ENCODE measurements around the gene GUF1. TPM values are rescaled to one million over a fixed set of nuclear protein-coding genes. Genes with fewer than 3 reads are reported as not detected.

GUF1 gene
- total RNA-seq, 2 donors from 2014 or later, result 25.9 to 28.6 TPM

DNA sequence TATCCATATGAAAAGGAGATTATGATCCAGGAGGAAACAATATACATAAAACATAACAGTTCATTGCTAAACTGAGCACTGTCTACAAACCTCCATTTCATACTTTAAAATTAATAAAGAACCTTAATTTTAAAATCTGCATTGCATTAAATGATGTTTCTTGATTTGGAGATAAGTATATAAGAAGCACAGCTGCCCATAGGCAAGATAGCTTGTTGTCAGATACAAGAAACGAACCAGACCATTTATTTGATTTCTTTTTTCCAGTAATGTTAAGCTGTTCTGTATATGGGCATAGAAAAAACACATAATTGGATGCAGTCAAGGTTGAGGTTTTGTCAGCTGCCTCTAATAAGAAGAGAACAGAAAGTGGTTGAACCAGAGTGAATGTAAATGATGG, 6.4 kb downstream of the GUF1 start:
- no peak for DNase-seq (ENCODE audit: low spot score)
- 65% methylated on average over 1 of the region's 1 CpG for WGBS
- H3K4me3 ChIP-seq, result no peak overlapping the region
- no peaks in the 10 kb centered on the region for H3K27me3 ChIP-seq (replicated peaks; ENCODE audit: insufficient read depth)
- no peaks in the 10 kb centered on the region for H3K36me3 ChIP-seq
- H3K27ac ChIP-seq, result no peak overlapping the region
- intact Hi-C loops (cut with DNase I), result no loop called here
- H3K9me3 ChIP-seq, result no peaks in the 10 kb centered on the region
- H3K4me1 ChIP-seq (replicated peaks), result peaks cover 9% of the 10 kb centered on the region
- TF ChIP-seq POLR2AphosphoS5 (IDR thresholded peaks at IDR 0.05) (no peak), POLR2A (IDR thresholded peaks at IDR 0.05) (no peak)
- TF ChIP-seq, protein P1, sequence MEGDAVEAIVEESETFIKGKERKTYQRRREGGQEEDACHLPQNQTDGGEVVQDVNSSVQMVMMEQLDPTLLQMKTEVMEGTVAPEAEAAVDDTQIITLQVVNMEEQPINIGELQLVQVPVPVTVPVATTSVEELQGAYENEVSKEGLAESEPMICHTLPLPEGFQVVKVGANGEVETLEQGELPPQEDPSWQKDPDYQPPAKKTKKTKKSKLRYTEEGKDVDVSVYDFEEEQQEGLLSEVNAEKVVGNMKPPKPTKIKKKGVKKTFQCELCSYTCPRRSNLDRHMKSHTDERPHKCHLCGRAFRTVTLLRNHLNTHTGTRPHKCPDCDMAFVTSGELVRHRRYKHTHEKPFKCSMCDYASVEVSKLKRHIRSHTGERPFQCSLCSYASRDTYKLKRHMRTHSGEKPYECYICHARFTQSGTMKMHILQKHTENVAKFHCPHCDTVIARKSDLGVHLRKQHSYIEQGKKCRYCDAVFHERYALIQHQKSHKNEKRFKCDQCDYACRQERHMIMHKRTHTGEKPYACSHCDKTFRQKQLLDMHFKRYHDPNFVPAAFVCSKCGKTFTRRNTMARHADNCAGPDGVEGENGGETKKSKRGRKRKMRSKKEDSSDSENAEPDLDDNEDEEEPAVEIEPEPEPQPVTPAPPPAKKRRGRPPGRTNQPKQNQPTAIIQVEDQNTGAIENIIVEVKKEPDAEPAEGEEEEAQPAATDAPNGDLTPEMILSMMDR (IDR thresholded peaks at IDR 0.05), result no peak

DNA sequence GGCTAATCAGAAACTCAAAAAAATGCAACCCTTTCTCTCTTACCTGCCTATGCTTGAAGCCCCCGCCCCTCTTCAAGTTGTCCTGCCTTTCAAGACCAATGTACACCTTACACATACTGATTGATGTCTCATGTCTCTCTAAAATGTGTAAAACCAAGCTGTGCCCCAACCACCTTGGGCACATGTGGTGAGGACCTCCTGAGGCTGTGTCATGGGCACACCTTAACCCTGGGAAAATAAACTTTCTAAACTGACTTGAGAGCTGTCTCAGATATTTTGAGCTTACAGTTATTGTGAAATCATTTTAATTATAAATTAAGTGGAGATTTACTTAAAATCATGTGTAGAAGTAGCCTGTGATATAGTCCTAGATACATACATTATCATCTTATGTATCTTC, 22.2 kb downstream of the GUF1 start:
- no peaks in the 10 kb centered on the region for H3K27me3 ChIP-seq (replicated peaks; ENCODE audit: insufficient read depth)
- TF ChIP-seq, protein P1 (IDR thresholded peaks at IDR 0.05), result no peak
- TF ChIP-seq POLR2AphosphoS5 (IDR thresholded peaks at IDR 0.05) (no peak), POLR2A (IDR thresholded peaks at IDR 0.05) (no peak)
- intact Hi-C loops (cut with DNase I), result no loop called here
- DNase-seq (ENCODE audit: low spot score), result no peak
- 96% methylated on average over 1 of the region's 1 CpG for WGBS
- no peak overlapping the region for H3K27ac ChIP-seq
- no peaks in the 10 kb centered on the region for H3K36me3 ChIP-seq
- H3K9me3 ChIP-seq, result no peaks in the 10 kb centered on the region
- H3K4me1 ChIP-seq (replicated peaks), result no peaks in the 10 kb centered on the region
- no peak overlapping the region for H3K4me3 ChIP-seq

DNA sequence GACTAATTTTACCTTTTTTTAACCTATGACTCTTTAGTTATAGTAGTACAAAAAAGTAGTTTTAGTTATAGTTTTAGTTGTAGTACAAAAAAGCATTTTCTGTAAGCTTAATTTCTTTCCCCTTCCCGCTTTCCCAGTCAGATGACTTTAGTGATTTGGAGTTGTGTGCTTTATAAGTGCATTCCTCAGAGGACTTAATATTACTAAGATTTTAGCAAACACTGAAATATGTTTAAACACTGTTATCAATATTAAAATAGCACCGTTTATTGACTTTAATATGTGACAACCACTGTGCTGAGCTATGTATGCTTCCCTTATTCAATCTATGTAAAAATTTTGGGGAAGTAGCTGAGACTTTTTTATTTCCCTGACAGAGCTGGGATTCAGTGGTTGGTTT, 22.8 kb downstream of the GUF1 start:
- no peak for DNase-seq (ENCODE audit: low spot score)
- TF ChIP-seq, protein P1 (IDR thresholded peaks at IDR 0.05), result no peak
- no peak for TF ChIP-seq POLR2AphosphoS5 (IDR thresholded peaks at IDR 0.05)
- no peak for TF ChIP-seq POLR2A (IDR thresholded peaks at IDR 0.05)
- Histone ChIP-seq H3K36me3 (no peaks in the 10 kb centered on the region), H3K9me3 (no peaks in the 10 kb centered on the region), H3K4me3 (no peak overlapping the region), H3K27ac (no peak overlapping the region), H3K4me1 (replicated peaks) (no peaks in the 10 kb centered on the region), H3K27me3 (replicated peaks; ENCODE audit: insufficient read depth) (no peaks in the 10 kb centered on the region)
- WGBS, result 81% methylated on average over 2 of the region's 2 CpGs
- intact Hi-C loops (cut with DNase I), result no loop called here

DNA sequence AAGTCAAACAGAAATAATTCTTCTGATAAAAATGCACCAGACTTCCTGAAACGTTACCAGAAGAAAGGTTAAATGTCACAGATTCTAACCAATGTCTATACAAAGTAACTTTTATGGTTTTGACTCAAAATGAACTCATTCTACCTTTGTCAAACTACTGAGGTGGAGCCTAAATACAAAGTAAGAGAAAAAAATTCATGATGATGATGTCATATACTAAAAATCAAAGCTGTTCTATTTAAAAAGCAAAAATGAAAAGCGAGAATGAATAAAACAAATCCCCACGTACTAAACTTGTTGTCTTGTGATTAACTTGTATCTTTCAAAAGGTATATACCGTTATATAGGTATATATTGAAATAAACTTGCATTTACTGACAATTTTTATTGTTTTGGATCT, 26.5 kb downstream of the GUF1 start:
- H3K9me3 ChIP-seq, result no peaks in the 10 kb centered on the region
- H3K27ac ChIP-seq, result no peak overlapping the region
- TF ChIP-seq, protein P1 (IDR thresholded peaks at IDR 0.05), result no peak
- TF ChIP-seq POLR2AphosphoS5 (IDR thresholded peaks at IDR 0.05) (no peak), POLR2A (IDR thresholded peaks at IDR 0.05) (no peak)
- intact Hi-C loops (cut with DNase I), result no loop called here
- WGBS, result 70% methylated on average over 4 of the region's 4 CpGs
- H3K36me3 ChIP-seq, result no peaks in the 10 kb centered on the region
- no peaks in the 10 kb centered on the region for H3K4me1 ChIP-seq (replicated peaks)
- no peaks in the 10 kb centered on the region for H3K27me3 ChIP-seq (replicated peaks; ENCODE audit: insufficient read depth)
- no peak for DNase-seq (ENCODE audit: low spot score)
- no peak overlapping the region for H3K4me3 ChIP-seq

DNA sequence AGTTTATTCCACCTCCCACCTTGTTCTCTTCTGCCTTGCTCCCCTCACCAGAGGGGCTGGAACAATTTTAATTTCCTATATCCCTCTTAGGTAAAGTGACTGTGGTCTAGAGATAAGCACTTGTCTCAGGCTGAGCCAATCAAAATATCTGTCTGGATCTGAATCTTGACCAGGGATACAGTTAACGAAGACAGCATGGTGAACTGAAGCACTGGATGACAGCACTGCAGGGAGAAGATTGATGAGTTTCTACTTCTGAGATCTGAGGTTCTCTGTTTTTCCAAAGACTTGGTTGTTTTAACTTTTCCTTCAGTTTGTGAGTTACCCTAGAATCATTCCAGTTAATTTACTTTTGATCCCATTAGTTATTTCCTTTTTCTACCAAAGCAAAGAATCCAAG, 34.9 kb downstream of the GUF1 start:
- no peaks in the 10 kb centered on the region for H3K4me1 ChIP-seq (replicated peaks)
- H3K36me3 ChIP-seq, result no peaks in the 10 kb centered on the region
- no peak for TF ChIP-seq POLR2AphosphoS5 (IDR thresholded peaks at IDR 0.05)
- TF ChIP-seq, protein P1 (IDR thresholded peaks at IDR 0.05), result no peak
- H3K9me3 ChIP-seq, result no peaks in the 10 kb centered on the region
- 100% methylated on average over 1 of the region's 1 CpG for WGBS
- no peak overlapping the region for H3K27ac ChIP-seq
- intact Hi-C loops (cut with DNase I), result no loop called here
- H3K4me3 ChIP-seq, result no peak overlapping the region
- no peaks in the 10 kb centered on the region for H3K27me3 ChIP-seq (replicated peaks; ENCODE audit: insufficient read depth)
- DNase-seq (ENCODE audit: low spot score), result no peak
